Ectodermal cell (in vitro differentiated cells): Measurements from ENCODE around the gene PPP1R11.

Experiments used
- H3K27ac ChIP-seq: 2 replicates; pipeline ENCODE4 v1.7.0; 2013; ENCODE audit warnings: mild to moderate bottlenecking, low read depth, low read length; ENCODE audit not compliant: insufficient read depth, poor library complexity, severe bottlenecking
- H3K27me3 ChIP-seq: 2 replicates; pipeline ENCODE4 v1.7.0; 2013; ENCODE audit warnings: mild to moderate bottlenecking, low read length; ENCODE audit not compliant: insufficient read depth, control insufficient read depth, poor library complexity, severe bottlenecking
- H3K36me3 ChIP-seq: one replicate; pipeline ENCODE4 v1.7.0; 2013; ENCODE audit warnings: low read length; ENCODE audit not compliant: control insufficient read depth, insufficient read depth
- H3K4me1 ChIP-seq: one replicate; pipeline ENCODE4 v1.7.0; 2013; ENCODE audit warnings: low read length; ENCODE audit not compliant: control insufficient read depth, insufficient read depth
- H3K4me3 ChIP-seq: 2 replicates; pipeline ENCODE4 v1.7.0; 2013; ENCODE audit warnings: low read depth, low read length, control low read depth; ENCODE audit not compliant: insufficient read depth
- H3K9me3 ChIP-seq: 2 replicates; pipeline ENCODE4 v1.7.0; 2013; ENCODE audit warnings: mild to moderate bottlenecking, low read length, moderate library complexity; ENCODE audit not compliant: control insufficient read depth
- WGBS, 2 experiments: methylation state at CpG; one replicate each; pipeline ENCODE4 v1.1.7; 2013; ENCODE audit warnings: missing lambda C conversion rate in 2 of 2; 5-methylcytosine and 5-hydroxymethylcytosine counted together

PPP1R11 gene

GRCh38 chr6:30061092-30061857 is 5.7 kb upstream of the PPP1R11 start, which contains the start of gene POLR1H:
Gene POLR1H (plus strand): TSS chr6:30061265. CDS start chr6:30061525, 260 bp downstream.
- Histone ChIP-seq H3K27me3 (no peaks in the 10 kb centered on the region), H3K36me3 (no peaks in the 10 kb centered on the region), H3K9me3 (no peaks in the 10 kb centered on the region), H3K4me1 (peaks cover 14% of the 10 kb centered on the region), H3K27ac (peak within 1 kb of the TSS; percentile 54), H3K4me3 (peak within 1 kb of the TSS; percentile 100)
- WGBS, 2 experiments, result 0 to 1% methylated on average over 48 of the region's 48 CpGs

GRCh38 chr6:30061858-30062458 is 5.0 kb upstream of the PPP1R11 start:
- H3K27ac ChIP-seq, result no peak overlapping the region
- WGBS, 2 experiments, result 62 to 69% methylated on average over 11 to 13 of the region's 13 CpGs
- H3K36me3 ChIP-seq, result no peaks in the 10 kb centered on the region
- H3K27me3 ChIP-seq, result no peaks in the 10 kb centered on the region
- peak overlapping the region; percentile 100 for H3K4me3 ChIP-seq
- no peaks in the 10 kb centered on the region for H3K9me3 ChIP-seq
- H3K4me1 ChIP-seq, result peaks cover 14% of the 10 kb centered on the region

DNA sequence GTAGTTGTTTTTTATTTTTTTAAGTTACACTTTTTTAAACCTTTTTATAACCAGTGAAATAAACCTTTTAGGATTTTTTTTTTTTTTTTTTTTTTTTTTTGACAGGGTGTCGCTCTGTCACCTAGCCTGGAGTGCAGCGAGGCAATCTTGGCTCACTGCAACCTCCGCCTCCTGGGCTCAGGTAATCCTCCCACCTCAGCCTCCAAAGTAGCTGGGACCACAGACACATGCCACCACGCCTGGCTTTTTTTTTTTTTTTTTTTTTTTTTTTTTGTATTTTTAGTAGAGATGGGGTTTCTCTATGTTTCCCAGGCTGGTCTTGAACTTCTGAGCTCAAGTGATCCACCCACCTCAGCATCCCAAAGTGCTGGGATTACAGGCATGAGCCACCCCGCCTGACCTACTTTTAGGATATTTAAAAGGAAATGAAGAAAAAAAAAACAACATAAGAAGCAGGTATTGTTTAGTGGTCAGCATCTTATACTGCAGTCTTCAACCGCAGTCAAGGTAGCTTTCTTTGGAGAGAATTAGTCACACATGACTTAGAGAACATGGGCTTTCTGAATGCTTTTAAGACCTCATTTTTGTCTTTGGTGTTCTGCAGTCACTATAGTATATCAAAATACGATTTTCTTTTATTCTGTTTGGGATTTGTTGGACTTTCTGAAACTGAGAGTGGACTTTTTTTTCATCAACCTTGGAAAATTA is 4.4 kb upstream of the PPP1R11 start:
- Histone ChIP-seq H3K27ac (no peak overlapping the region), H3K9me3 (no peaks in the 10 kb centered on the region), H3K4me3 (no peak overlapping the region), H3K36me3 (no peaks in the 10 kb centered on the region), H3K27me3 (no peaks in the 10 kb centered on the region), H3K4me1 (peaks cover 15% of the 10 kb centered on the region)
- 94 to 100% methylated on average over 5 to 6 of the region's 7 CpGs for WGBS, 2 experiments

GRCh38 chr6:30063315-30063714 is 3.7 kb upstream of the PPP1R11 start:
- Histone ChIP-seq H3K4me1 (peaks cover 20% of the 10 kb centered on the region), H3K36me3 (no peaks in the 10 kb centered on the region)

DNA sequence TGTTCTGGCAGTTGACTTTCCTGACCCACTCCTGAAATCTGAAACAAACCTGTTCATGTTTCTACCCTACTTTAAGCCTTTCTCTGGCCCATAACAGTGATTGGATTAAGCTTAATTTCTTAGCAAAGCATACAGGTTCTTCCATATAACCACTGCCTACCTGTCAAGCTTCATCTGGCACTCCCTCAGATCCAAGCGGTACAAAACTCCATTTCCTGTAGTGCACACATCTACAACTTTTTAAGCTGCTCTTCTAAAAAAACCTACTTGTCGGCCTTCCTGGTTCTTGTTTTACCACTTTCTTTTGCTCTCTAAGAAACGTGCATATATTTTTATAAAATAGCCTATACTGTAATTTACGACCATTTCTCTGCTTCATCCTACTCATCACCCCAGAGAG is 916 bp upstream of the PPP1R11 start:
- Histone ChIP-seq H3K27ac (peak overlapping the region; percentile 88), H3K36me3 (no peaks in the 10 kb centered on the region), H3K9me3 (no peaks in the 10 kb centered on the region), H3K4me3 (peak overlapping the region; percentile 70), H3K4me1 (peaks cover 15% of the 10 kb centered on the region), H3K27me3 (peaks cover 10% of the 10 kb centered on the region)
- WGBS, 2 experiments, result 48 to 54% methylated on average over 4 of the region's 4 CpGs

More at GRCh38 chr6:30063315-30063714, 3.7 kb upstream of the PPP1R11 start:
- 91 to 100% methylated on average over 2 of the region's 2 CpGs for WGBS, 2 experiments
- Histone ChIP-seq H3K4me3 (no peak overlapping the region), H3K9me3 (no peaks in the 10 kb centered on the region), H3K27ac (no peak overlapping the region), H3K27me3 (no peaks in the 10 kb centered on the region)

GRCh38 chr6:30067460-30068139 is 602 bp downstream of the PPP1R11 start:
- Histone ChIP-seq H3K4me3 (peak overlapping the region; percentile 70), H3K36me3 (no peaks in the 10 kb centered on the region), H3K9me3 (no peaks in the 10 kb centered on the region), H3K4me1 (peaks cover 15% of the 10 kb centered on the region), H3K27me3 (peaks cover 25% of the 10 kb centered on the region), H3K27ac (peak overlapping the region; percentile 88)
- 17% methylated on average over 8 of the region's 8 CpGs for WGBS, 2 experiments

GRCh38 chr6:30071081-30071818 is 4.3 kb downstream of the PPP1R11 start:
- 17 to 20% methylated on average over 68 of the region's 68 CpGs for WGBS, 2 experiments
- Histone ChIP-seq H3K4me1 (peaks cover 26% of the 10 kb centered on the region), H3K27me3 (peaks cover 61% of the 10 kb centered on the region), H3K9me3 (no peaks in the 10 kb centered on the region), H3K4me3 (peak overlapping the region; percentile 18), H3K36me3 (no peaks in the 10 kb centered on the region), H3K27ac (no peak overlapping the region)

DNA sequence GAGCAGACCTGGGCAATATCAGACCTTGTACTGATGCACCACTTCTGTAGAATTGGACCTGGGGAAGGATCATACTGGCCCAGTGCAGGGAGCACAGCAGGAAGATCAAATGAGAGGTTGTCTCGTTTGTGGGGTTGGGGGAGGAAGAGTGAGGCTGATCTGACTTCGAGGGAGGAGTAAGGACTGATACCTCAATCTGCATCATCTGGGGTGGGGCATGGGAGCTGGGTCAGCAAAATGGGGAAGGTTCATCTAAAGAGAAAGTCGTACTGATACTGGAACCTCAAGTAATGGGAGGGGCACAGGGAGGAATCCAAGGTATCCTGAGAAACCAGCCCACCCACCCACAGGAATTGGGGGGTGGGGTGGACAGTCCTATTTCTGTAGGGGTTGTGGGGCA is 4.9 kb downstream of the PPP1R11 start:
- Histone ChIP-seq H3K4me3 (no peak overlapping the region), H3K9me3 (no peaks in the 10 kb centered on the region), H3K27me3 (peaks cover 68% of the 10 kb centered on the region), H3K36me3 (no peaks in the 10 kb centered on the region), H3K4me1 (peaks cover 26% of the 10 kb centered on the region), H3K27ac (no peak overlapping the region)
- 50 to 55% methylated on average over 3 of the region's 3 CpGs for WGBS, 2 experiments

- peaks cover 20% of the 10 kb centered on the region for H3K4me1 ChIP-seq
- no peaks in the 10 kb centered on the region for H3K9me3 ChIP-seq
- H3K36me3 ChIP-seq, result no peaks in the 10 kb centered on the region
- H3K27me3 ChIP-seq, result peaks cover 86% of the 10 kb centered on the region
- no peak overlapping the region for H3K4me3 ChIP-seq
- no peak overlapping the region for H3K27ac ChIP-seq
- WGBS, 2 experiments, result 38 to 41% methylated on average over 7 of the region's 7 CpGs
These were observed 6.7 kb downstream of the PPP1R11 start for GRCh38 chr6:30073489-30074235.
